ENCODE measurements around the gene PTPRM.

Gene PTPRM

GRCh38 chr18:7568426-7568825 lies 1.3 kb downstream of the PTPRM start:
- no peak for DNase-seq

GRCh38 chr18:7571626-7572025 lies 4.5 kb downstream of the PTPRM start:
- DNase-seq, result no peak

GRCh38 chr18:7572822-7573221 lies 5.7 kb downstream of the PTPRM start:
- no peak for DNase-seq

GRCh38 chr18:7575465-7576028 lies 8.4 kb downstream of the PTPRM start:
- DNase-seq, result no peak

- no peak for DNase-seq
These were observed 9.0 kb downstream of the PTPRM start for GRCh38 chr18:7576077-7576476.

- DNase-seq, result no peak
These were observed 9.6 kb downstream of the PTPRM start for GRCh38 chr18:7576685-7577084.

GRCh38 chr18:7577706-7578105 lies 10.6 kb downstream of the PTPRM start:
- DNase-seq, result no peak

GRCh38 chr18:7579176-7579917 lies 12.2 kb downstream of the PTPRM start:
- DNase-seq, result no peak

GRCh38 chr18:7579918-7580542 lies 12.9 kb downstream of the PTPRM start:
- DNase-seq, result no peak

- no peak for DNase-seq
These were observed 17.6 kb downstream of the PTPRM start for GRCh38 chr18:7584646-7585275.

GRCh38 chr18:7585276-7585670 lies 18.2 kb downstream of the PTPRM start:
- DNase-seq, result no peak

- no peak for DNase-seq
These were observed 19.3 kb downstream of the PTPRM start for GRCh38 chr18:7586379-7586778.

GRCh38 chr18:7590826-7591560 lies 23.9 kb downstream of the PTPRM start:
- DNase-seq, result no peak

- DNase-seq, result no peak
These were observed 25.4 kb downstream of the PTPRM start for GRCh38 chr18:7592305-7593071.

GRCh38 chr18:7593218-7593819 lies 26.2 kb downstream of the PTPRM start:
- DNase-seq, result no peak

- no peak for DNase-seq
These were observed 29.0 kb downstream of the PTPRM start for GRCh38 chr18:7596147-7596546.

GRCh38 chr18:7597500-7597899 lies 30.4 kb downstream of the PTPRM start:
- no peak for DNase-seq

GRCh38 chr18:7598167-7599047 lies 31.3 kb downstream of the PTPRM start:
- no peak for DNase-seq

- DNase-seq, result no peak
These were observed 32.9 kb downstream of the PTPRM start for GRCh38 chr18:7600036-7600435.

- no peak for DNase-seq
These were observed 33.6 kb downstream of the PTPRM start for GRCh38 chr18:7600528-7601245.

Measured in activated CD4-positive, CD25-positive, alpha-beta regulatory T cell treated with anti-CD3 and anti-CD28 coated beads, Interleukin-2, amount 50 U/mL, for 72 hours (primary cell).